Naive B cell (primary cell): ENCODE measurements around the gene CDH20. TPM values are rescaled to one million over a fixed set of nuclear protein-coding genes. Genes with fewer than 3 reads are reported as not detected.

Experiments used
- ATAC-seq, 2 donors: fragments of 150-1000 bp; cut with Tn5 transposase; 2 replicates each; pipeline ENCODE4 v1.10.0; 2021; ENCODE audit warnings: low read depth in 2 of 2, mild to moderate bottlenecking in 2 of 2, moderate library complexity in 2 of 2
- DNase-seq: peaks from one replicate; pipeline ENCODE4 v3.0.0; 2022
- H3K27ac Mint-ChIP-seq, 6 donors: one replicate each; pipeline ENCODE4 v1.8.0; 2020 to 2022; ENCODE audit warnings: mild to moderate bottlenecking in 6 of 6, mixed read lengths in 6 of 6, moderate library complexity in 5 of 6, inconsistent platforms in 2 of 6
- H3K27me3 Mint-ChIP-seq, 3 donors: one replicate each; pipeline ENCODE4 v1.8.0; 2021 to 2022; ENCODE audit warnings: mixed read lengths in 3 of 3, mild to moderate bottlenecking in 1 of 3
- H3K36me3 Mint-ChIP-seq, 2 donors: one replicate each; pipeline ENCODE4 v1.8.0; 2020 to 2022; ENCODE audit warnings: mixed read lengths in 2 of 2, inconsistent platforms in 1 of 2, mild to moderate bottlenecking in 1 of 2
- H3K4me1 Mint-ChIP-seq, 3 donors: one replicate each; pipeline ENCODE4 v1.8.0; 2020 to 2022; ENCODE audit warnings: mixed read lengths in 3 of 3, inconsistent platforms in 1 of 3, mild to moderate bottlenecking in 1 of 3, moderate library complexity in 1 of 3
- H3K4me3 Mint-ChIP-seq, 8 donors: one replicate each; pipeline ENCODE4 v1.8.0; 2020 to 2022; ENCODE audit warnings: mild to moderate bottlenecking in 8 of 8, mixed read lengths in 8 of 8, moderate library complexity in 8 of 8, inconsistent platforms in 2 of 8
- H3K9me3 Mint-ChIP-seq, 7 donors: one replicate each; pipeline ENCODE4 v1.8.0; 2020 to 2022; ENCODE audit warnings: mixed read lengths in 7 of 7, mild to moderate bottlenecking in 5 of 7, inconsistent platforms in 2 of 7, moderate library complexity in 1 of 7
- polyA plus RNA-seq, 6 donors: library from polyadenylated mRNA; unstranded; fragments of 300-500 nt; fragmentation: Illumina TruSeq; gene quantifications; one replicate each; pipeline ENCODE4 v1.2.3, GENCODE V29; 2021; ENCODE audit warnings: low read depth in 6 of 6

The CDH20 gene
- under 1 TPM in 2 of 6 donors, not detected in 4; 0.20 to 0.22 TPM for polyA plus RNA-seq

DNA sequence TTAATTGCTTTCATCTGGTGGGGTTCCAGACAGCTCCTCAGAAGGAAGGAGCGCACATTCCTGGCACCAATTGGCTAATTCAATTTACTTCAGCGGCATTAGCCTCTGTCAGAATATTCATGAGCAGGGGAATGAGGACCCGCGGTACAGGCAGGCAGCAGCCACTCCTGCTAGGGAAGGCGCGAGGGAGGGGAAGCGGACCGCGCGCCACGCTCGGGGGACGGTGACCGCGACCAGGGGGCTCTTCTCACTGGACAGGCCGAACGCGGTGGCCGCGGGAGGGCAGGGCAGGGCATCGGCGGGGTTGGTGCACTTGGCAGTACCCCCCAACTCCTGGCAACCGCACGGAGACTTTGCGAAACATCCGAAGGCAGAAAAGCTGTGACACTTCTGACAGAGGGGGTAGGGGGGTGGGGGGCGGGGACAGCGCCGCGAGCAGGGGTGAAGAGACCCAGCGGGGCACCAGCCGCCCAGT, at the start of gene CDH20:
Gene CDH20, plus strand, starts transcription at position 160 of the 475 bp plus-strand sequence.
- peaks cover 0 to 8% (median 0%) of the 10 kb centered on the region in 3 donors for H3K4me1 Mint-ChIP-seq
- H3K27ac Mint-ChIP-seq = no peak within 1 kb of the TSS
- peaks cover 50 to 58% (median 54%) of the 10 kb centered on the region in 3 donors for H3K27me3 Mint-ChIP-seq
- H3K4me3 Mint-ChIP-seq = peak within 1 kb of the TSS in 2 of 8 donors; percentile 26 to 54
- no peak for DNase-seq
- peaks cover 0 to 3% (median 0%) of the 10 kb centered on the region in 7 donors for H3K9me3 Mint-ChIP-seq
- no peaks in the 10 kb centered on the region for H3K36me3 Mint-ChIP-seq
- ATAC-seq = no peak

DNA sequence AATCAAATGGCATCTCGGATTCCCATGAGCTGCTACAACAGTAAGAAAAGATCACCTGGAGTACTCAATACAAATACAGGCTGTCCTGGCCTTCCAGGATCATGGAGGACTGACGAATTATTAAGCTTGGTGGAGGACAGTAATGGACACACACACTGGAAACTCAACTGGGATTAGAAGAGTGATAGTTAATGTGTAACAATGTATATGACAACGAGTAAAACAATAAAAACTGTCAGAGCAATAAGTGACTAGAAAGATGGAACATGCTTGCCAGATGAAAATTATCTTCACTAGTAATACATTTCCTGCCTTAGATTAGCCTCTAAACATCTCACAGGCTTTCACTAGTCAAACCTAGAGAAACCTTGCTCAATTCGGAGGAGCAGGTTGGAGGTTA, 49.2 kb upstream of the CDH20 start:
- H3K36me3 Mint-ChIP-seq = peaks cover 0 to 6% of the 10 kb centered on the region in 2 donors
- no peak overlapping the region for H3K4me3 Mint-ChIP-seq
- DNase-seq (no peak), ATAC-seq (no peak)
- H3K4me1 Mint-ChIP-seq = no peaks in the 10 kb centered on the region
- no peaks in the 10 kb centered on the region for H3K27me3 Mint-ChIP-seq
- H3K9me3 Mint-ChIP-seq = peaks cover 2 to 21% (median 9%) of the 10 kb centered on the region in 7 donors
- no peak overlapping the region for H3K27ac Mint-ChIP-seq

DNA sequence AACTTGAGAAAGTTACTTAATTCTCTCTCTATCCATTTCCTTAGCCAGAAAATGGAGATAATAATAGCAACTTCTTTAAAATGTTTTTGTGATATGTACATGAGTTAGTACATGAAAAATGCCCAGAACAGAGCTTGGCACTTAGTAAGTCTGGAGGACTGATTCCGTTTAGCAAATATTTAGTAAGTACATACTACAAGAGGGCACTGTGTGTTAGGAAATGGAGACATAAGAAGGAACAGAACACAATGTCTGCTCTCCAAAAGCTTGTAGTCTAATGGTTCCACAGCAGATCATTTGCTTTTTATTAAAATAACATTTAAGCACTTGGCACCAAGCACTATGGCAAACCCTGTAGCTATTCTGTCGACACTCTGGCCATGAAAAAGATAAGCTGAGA, 47.5 kb upstream of the CDH20 start:
- DNase-seq = no peak
- Mint-ChIP-seq H3K4me1 (no peaks in the 10 kb centered on the region), H3K27me3 (no peaks in the 10 kb centered on the region), H3K27ac (no peak overlapping the region), H3K9me3 (peaks cover 0 to 8% (median 5%) of the 10 kb centered on the region in 7 donors), H3K4me3 (no peak overlapping the region), H3K36me3 (peaks cover 0 to 4% of the 10 kb centered on the region in 2 donors)
- ATAC-seq = no peak

DNA sequence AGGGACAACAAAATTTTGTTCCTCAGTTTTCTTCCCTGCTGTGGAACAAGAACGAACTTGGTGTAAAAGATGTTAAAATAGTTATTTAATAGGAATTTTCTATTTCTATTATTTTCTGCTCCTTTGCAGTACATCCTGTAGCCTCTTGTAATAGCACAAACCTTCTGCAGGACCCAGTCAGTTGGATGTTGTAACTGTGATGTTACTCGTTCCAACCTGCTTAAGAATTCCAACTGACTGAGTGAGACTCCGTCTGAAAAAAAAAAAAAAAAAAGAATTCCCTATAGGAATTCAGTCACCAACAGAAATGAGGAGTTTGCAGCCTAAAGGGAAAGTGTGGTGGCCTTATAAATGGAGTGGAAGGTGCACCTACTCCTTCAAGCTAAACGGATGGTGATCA, 46.4 kb upstream of the CDH20 start:
- no peak for DNase-seq
- Mint-ChIP-seq H3K9me3 (peaks cover 0 to 3% (median 0%) of the 10 kb centered on the region in 7 donors), H3K36me3 (no peaks in the 10 kb centered on the region), H3K4me1 (no peaks in the 10 kb centered on the region), H3K27me3 (no peaks in the 10 kb centered on the region), H3K4me3 (no peak overlapping the region), H3K27ac (no peak overlapping the region)
- no peak for ATAC-seq

DNA sequence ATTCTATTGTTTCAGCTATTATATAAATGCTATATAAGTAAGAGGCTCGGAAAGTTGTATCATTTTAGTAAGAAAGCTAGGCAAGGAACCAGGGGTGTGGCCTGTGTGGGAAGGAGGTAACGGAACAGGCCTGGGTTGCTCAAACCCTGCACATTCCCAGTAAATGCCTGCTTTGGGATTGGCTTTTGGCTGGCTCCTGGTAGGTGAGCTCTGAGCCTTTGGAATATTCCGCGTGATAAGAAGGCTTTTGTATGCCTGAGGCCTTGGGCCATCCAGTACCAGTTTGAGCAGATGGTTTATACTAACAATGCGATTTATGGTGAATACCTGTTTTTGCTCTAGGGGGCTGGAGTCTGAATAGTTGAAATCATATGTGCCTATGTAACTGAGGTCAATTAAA, 42.6 kb upstream of the CDH20 start:
- Mint-ChIP-seq H3K9me3 (no peaks in the 10 kb centered on the region), H3K27ac (no peak overlapping the region), H3K27me3 (no peaks in the 10 kb centered on the region), H3K4me3 (no peak overlapping the region), H3K4me1 (no peaks in the 10 kb centered on the region), H3K36me3 (no peaks in the 10 kb centered on the region)
- no peak for DNase-seq
- ATAC-seq = no peak

DNA sequence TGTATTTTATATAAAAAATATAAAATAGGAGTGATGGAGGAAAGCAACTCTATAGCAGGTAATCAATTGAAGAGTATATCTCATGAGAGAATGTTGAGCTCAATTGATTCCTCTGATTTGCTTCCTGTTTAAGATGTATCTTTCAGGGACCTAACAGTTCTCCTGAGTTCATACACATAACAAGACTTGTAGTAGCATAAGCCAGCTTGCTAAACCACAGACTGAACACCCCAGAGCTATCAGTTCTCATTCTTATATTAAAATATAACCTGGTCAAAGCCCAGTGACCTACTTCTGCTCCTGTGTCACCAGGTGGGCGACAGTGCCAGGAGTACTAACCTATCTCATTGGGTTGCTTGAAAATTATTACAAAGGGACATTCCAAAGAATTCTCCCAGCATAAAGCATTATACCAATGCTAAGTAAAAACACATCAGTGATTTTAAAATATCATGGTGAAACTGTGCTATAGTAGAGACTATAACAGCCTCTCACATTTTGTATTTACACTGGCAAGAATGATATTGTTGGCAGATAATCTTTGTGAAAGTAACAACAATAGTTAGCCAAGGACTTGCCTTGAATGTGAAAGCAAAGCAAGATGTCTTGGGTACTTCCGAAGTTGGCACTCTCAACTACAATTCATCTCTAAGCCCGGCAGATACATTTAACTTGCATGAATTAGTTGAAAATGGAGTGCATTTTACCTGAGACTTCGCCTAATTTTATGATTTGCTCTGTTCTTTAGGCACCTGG, 40.8 kb upstream of the CDH20 start:
- no peak overlapping the region for H3K4me3 Mint-ChIP-seq
- H3K27ac Mint-ChIP-seq = no peak overlapping the region
- DNase-seq (no peak), ATAC-seq (no peak)
- H3K4me1 Mint-ChIP-seq = no peaks in the 10 kb centered on the region
- no peaks in the 10 kb centered on the region for H3K36me3 Mint-ChIP-seq
- peaks cover 0 to under 1% (median 0%) of the 10 kb centered on the region in 3 donors for H3K27me3 Mint-ChIP-seq
- peaks cover 0 to 5% (median 0%) of the 10 kb centered on the region in 7 donors for H3K9me3 Mint-ChIP-seq

DNA sequence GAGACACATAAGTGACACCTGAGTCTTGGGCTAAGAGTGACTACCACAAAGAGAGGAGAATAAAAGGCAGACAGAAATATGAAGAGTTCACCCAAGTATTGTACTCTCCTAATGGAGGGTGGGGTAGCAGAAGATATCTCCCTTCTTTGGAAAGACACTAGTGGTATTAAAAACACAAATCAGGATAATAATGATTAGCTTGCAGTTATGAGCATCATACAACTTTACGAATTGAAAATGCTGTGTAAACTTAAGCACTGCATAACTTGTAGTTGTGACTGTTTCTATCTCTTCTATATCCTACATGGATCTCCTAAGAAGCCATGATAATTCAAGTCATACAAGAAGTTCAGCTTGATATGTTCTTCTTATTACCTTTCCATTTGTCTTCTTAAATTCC, 38.1 kb upstream of the CDH20 start:
- peaks cover 0 to 9% (median 0%) of the 10 kb centered on the region in 7 donors for H3K9me3 Mint-ChIP-seq
- ATAC-seq (no peak), DNase-seq (no peak)
- H3K27ac Mint-ChIP-seq = no peak overlapping the region
- no peak overlapping the region for H3K4me3 Mint-ChIP-seq
- H3K27me3 Mint-ChIP-seq = peaks cover 0 to 9% (median 0%) of the 10 kb centered on the region in 3 donors
- no peaks in the 10 kb centered on the region for H3K4me1 Mint-ChIP-seq
- no peaks in the 10 kb centered on the region for H3K36me3 Mint-ChIP-seq

DNA sequence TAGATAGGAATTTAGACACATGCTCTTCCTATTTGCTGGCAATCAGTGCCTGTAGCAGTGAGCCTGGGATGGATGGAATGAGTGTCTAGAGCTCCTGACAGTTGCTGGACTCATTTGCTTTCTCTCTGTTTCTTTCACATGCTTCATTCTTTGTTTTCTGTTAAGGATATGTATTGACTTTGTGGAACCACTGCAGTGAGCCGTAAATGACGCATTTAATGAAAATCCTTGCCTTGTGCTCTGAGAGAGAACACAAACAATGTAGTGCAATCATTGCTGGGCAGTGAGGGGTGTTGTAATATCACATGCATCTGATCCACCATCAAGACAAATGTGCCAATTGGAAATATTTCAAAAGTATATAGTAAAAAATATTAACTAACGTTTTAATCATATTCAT, 25.2 kb upstream of the CDH20 start:
- Mint-ChIP-seq H3K27me3 (no peaks in the 10 kb centered on the region), H3K27ac (no peak overlapping the region), H3K9me3 (peaks cover 0 to 5% (median 0%) of the 10 kb centered on the region in 7 donors), H3K4me1 (no peaks in the 10 kb centered on the region), H3K36me3 (no peaks in the 10 kb centered on the region), H3K4me3 (no peak overlapping the region)
- no peak for ATAC-seq
- no peak for DNase-seq

DNA sequence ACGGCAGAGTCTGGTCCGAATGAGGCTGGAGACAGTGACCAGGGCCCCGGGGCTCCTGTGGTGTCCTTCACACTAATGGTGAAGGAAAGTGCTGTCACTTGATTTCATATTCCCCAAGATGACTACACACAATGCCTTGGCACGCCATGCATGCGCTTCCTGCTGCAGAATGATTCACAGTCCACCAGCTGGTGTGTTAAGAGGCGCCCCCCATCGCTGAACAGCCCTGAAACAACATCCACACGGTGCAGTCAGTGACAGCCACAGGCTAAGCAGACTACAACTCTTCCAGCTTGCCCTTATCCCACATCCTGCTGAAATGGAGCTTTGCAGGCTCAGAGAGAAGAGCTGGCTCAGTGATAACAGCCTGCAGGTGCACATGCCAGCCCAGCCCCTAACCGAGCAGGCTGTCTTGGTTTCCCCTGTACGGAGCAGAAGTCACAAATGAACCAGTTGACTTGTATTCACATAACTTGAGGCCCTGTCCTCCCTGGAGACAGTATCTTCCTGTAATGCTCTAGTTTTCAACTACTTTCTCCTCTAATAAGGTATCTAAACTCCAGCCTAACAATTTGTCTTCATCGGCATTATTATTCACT, 24.3 kb upstream of the CDH20 start:
- H3K36me3 Mint-ChIP-seq = no peaks in the 10 kb centered on the region
- ATAC-seq = no peak
- DNase-seq = no peak
- H3K9me3 Mint-ChIP-seq = peaks cover 0 to 5% (median 0%) of the 10 kb centered on the region in 7 donors
- H3K4me1 Mint-ChIP-seq = no peaks in the 10 kb centered on the region
- no peak overlapping the region for H3K4me3 Mint-ChIP-seq
- no peaks in the 10 kb centered on the region for H3K27me3 Mint-ChIP-seq
- H3K27ac Mint-ChIP-seq = no peak overlapping the region

DNA sequence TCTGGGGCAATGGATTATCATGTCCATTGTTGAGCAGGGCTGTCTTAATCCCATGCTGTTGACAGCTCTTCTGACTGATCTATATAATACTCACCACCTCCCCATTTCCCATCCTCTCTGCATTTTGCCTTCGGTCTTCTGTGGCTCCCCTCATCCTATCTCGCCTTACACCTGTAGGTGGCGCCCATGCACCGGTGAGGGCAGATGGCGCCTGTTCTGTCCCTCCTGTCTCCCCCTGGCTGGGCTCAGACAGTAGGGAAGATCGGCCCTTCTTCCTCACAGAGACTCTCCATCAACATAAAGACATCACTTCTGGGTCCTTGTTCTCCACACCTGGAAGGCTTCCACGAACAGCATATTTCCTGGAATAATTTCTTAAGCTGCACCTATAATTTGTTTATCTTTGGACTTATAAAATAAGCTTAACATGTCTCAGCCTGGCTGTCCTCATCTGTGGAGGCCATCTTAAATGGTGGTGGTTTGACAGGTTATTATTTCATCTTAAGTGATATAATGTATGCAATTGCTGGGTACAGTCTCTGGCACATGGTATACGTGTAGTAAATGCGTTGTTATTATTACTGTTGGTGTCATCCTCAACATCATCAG, 10.9 kb upstream of the CDH20 start:
- H3K36me3 Mint-ChIP-seq = peaks cover 0 to 8% of the 10 kb centered on the region in 2 donors
- peaks cover 0 to 8% (median 2%) of the 10 kb centered on the region in 7 donors for H3K9me3 Mint-ChIP-seq
- no peaks in the 10 kb centered on the region for H3K4me1 Mint-ChIP-seq
- H3K27ac Mint-ChIP-seq = no peak overlapping the region
- no peak overlapping the region for H3K4me3 Mint-ChIP-seq
- ATAC-seq (peak in 1 of 2 donors; percentile 46), DNase-seq (peak; percentile 7)
- H3K27me3 Mint-ChIP-seq = peaks cover 10 to 28% (median 14%) of the 10 kb centered on the region in 3 donors

DNA sequence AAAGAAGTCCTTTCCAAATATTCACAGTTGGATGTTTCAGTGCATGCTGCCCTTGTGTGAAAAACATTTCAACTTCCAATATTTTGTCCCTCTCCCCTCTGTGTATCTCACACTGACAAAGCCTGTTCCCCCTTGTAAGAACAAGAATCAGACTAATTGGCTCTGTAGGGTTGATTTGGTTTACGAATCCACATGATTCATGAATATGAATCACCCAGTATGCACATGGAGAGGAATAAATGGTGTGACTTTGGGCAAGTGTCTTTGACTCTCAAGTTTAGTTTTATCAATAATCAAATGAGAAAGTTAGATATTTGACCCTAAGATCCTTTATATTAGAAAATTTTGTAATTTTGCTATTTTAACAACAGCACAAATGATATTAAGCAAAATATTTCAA, 9.3 kb upstream of the CDH20 start:
- no peak overlapping the region for H3K4me3 Mint-ChIP-seq
- DNase-seq (no peak), ATAC-seq (no peak)
- H3K4me1 Mint-ChIP-seq = no peaks in the 10 kb centered on the region
- peaks cover 0 to 8% (median 2%) of the 10 kb centered on the region in 7 donors for H3K9me3 Mint-ChIP-seq
- H3K27me3 Mint-ChIP-seq = peaks cover 18 to 29% (median 26%) of the 10 kb centered on the region in 3 donors
- peaks cover 0 to 8% of the 10 kb centered on the region in 2 donors for H3K36me3 Mint-ChIP-seq
- H3K27ac Mint-ChIP-seq = no peak overlapping the region

DNA sequence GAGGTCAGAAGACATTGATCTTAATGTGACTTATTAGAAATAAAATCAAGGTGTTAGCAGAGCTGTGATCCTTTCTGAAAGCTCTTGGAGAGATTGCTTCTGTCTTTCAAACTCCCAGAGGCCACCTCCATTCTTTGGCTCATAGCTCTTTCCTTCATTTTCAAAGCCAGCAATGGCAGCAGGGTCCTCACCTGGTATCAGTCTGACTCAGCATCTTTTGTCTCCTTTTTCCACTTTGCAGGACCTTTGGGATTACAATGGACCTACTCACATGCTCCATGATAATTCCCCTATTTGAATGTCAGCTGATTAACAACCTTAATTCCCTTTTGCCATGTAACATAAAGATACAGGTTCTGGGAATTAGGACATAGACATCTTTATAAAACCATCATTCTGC, 6.8 kb upstream of the CDH20 start:
- ATAC-seq (no peak), DNase-seq (no peak)
- Mint-ChIP-seq H3K9me3 (peaks cover 0 to 2% (median 0%) of the 10 kb centered on the region in 7 donors), H3K4me3 (no peak overlapping the region), H3K4me1 (no peaks in the 10 kb centered on the region), H3K27ac (no peak overlapping the region), H3K27me3 (peaks cover 21 to 29% (median 26%) of the 10 kb centered on the region in 3 donors), H3K36me3 (no peaks in the 10 kb centered on the region)

DNA sequence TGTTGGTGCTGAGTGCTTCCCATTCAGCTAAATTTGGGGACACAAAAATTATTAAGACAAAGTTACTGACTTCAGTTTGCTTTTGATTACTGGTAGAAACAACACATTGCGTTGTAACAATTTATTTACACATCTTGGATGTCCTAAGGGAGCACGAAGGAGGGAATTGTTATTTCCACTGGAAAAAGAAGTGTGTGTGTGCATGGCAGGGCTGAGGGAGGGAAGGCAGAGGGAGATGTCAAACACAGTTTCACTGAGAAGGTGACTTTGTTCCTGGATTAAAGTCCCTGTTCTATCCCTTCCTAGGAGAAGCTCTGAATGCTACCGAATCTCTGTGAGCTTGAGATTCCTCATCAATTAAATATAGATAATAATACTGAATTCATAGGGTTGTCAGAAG, 3.8 kb upstream of the CDH20 start:
- Mint-ChIP-seq H3K9me3 (peaks cover 0 to 2% (median 0%) of the 10 kb centered on the region in 7 donors), H3K4me1 (peaks cover 0 to 3% (median 0%) of the 10 kb centered on the region in 3 donors), H3K27me3 (peaks cover 34 to 46% (median 42%) of the 10 kb centered on the region in 3 donors), H3K36me3 (no peaks in the 10 kb centered on the region), H3K27ac (no peak overlapping the region), H3K4me3 (no peak overlapping the region)
- no peak for ATAC-seq
- DNase-seq = no peak
